ENCODE results near the gene INTS15.

INTS15 gene

DNA sequence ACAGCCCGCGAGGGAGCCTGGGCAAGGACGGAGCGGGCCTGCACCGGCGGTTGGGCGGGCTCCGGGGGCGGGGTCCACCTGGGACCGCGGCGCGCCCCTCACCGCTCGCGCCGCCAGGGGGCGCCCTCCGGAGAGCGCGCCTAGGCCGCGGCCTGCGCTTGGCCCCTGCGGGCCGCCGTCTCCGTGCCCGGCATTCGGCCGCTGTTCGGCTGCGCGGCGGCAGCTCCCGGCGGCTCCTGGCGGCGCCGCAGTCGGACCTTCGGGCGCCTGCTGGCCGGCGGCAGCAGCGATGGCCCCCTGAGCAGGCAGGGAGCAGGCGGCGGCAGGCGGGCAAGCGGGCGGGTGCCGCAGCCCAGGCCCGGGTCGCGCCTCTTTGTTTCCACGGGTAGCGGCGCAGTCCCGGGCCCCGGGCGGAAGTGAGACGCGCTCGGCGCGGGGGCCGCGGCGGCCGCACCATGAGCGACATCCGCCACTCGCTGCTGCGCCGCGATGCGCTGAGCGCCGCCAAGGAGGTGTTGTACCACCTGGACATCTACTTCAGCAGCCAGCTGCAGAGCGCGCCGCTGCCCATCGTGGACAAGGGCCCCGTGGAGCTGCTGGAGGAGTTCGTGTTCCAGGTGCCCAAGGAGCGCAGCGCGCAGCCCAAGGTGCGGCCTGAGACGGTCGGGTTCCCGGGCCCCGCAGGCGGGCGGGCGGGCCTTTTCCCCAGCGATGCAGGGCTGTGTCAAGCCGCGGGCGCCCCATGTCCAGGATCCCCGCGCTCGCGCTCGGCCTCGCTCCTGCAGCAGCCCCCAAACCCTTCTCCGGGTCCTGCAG lies at the start of gene INTS15:
INTS15 (plus strand) TSS at position 193 of the 816 bp plus-strand sequence; CDS start at position 456, 263 bp downstream.
- DNase-seq (ENCODE audit: low read depth) = peak; percentile 92
- peak within 1 kb of the TSS; percentile 93 for H3K4me3 ChIP-seq (ENCODE audit: low read length)
- H3K9ac ChIP-seq (ENCODE audit: low read length) = peak within 1 kb of the TSS; percentile 94
- H3K36me3 ChIP-seq (ENCODE audit: control insufficient read depth, insufficient read depth, low read length, severe bottlenecking) = peaks cover 30% of the 10 kb centered on the region
- no peaks in the 10 kb centered on the region for H3K9me3 ChIP-seq (ENCODE audit: control insufficient read depth, low read length)
- no peaks in the 10 kb centered on the region for H3K27me3 ChIP-seq (replicated peaks; ENCODE audit: control insufficient read depth, insufficient read depth, low read length)
- H3K4me1 ChIP-seq (ENCODE audit: control insufficient read depth, insufficient read depth, low read length) = peaks cover 10% of the 10 kb centered on the region

DNA sequence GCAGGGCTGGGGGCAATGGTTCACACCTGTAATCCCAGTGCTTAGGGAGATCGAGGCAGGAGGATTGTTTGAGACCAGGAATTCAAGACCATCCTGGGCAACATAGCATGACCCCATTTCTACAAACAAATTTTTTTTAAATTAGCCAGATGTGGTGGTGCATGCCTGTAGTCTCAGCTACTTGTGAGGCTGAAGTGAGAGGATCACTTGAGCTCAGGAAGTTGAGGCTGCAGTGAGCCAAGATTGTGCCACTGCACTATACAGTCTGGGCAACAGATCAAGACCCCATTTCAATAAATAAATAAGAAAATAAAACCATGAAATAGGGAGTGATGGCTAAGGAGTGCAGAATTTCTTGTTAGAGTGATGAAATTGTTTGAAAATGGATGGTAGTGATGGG lies 47.5 kb upstream of the INTS15 start:
- Histone ChIP-seq H3K4me3 (ENCODE audit: low read length) (no peak overlapping the region), H3K9me3 (ENCODE audit: control insufficient read depth, low read length) (no peaks in the 10 kb centered on the region), H3K36me3 (ENCODE audit: control insufficient read depth, insufficient read depth, low read length, severe bottlenecking) (no peaks in the 10 kb centered on the region), H3K9ac (ENCODE audit: low read length) (no peak overlapping the region), H3K27me3 (replicated peaks; ENCODE audit: control insufficient read depth, insufficient read depth, low read length) (peaks cover 35% of the 10 kb centered on the region), H3K4me1 (ENCODE audit: control insufficient read depth, insufficient read depth, low read length) (no peaks in the 10 kb centered on the region)
- no peak for DNase-seq (ENCODE audit: low read depth)

- H3K27me3 ChIP-seq (replicated peaks; ENCODE audit: control insufficient read depth, insufficient read depth, low read length) = peaks cover 27% of the 10 kb centered on the region
- H3K9ac ChIP-seq (ENCODE audit: low read length) = no peak overlapping the region
- no peaks in the 10 kb centered on the region for H3K36me3 ChIP-seq (ENCODE audit: control insufficient read depth, insufficient read depth, low read length, severe bottlenecking)
- H3K9me3 ChIP-seq (ENCODE audit: control insufficient read depth, low read length) = no peaks in the 10 kb centered on the region
- no peak overlapping the region for H3K4me3 ChIP-seq (ENCODE audit: low read length)
- no peaks in the 10 kb centered on the region for H3K4me1 ChIP-seq (ENCODE audit: control insufficient read depth, insufficient read depth, low read length)
- DNase-seq (ENCODE audit: low read depth) = no peak
These were observed 44.3 kb upstream of the INTS15 start for GRCh38 chr7:6545398-6546126.

- Histone ChIP-seq H3K9ac (ENCODE audit: low read length) (no peak overlapping the region), H3K4me3 (ENCODE audit: low read length) (no peak overlapping the region), H3K4me1 (ENCODE audit: control insufficient read depth, insufficient read depth, low read length) (no peaks in the 10 kb centered on the region), H3K9me3 (ENCODE audit: control insufficient read depth, low read length) (no peaks in the 10 kb centered on the region), H3K36me3 (ENCODE audit: control insufficient read depth, insufficient read depth, low read length, severe bottlenecking) (no peaks in the 10 kb centered on the region), H3K27me3 (replicated peaks; ENCODE audit: control insufficient read depth, insufficient read depth, low read length) (peaks cover 22% of the 10 kb centered on the region)
- no peak for DNase-seq (ENCODE audit: low read depth)
These were observed 43.1 kb upstream of the INTS15 start for GRCh38 chr7:6546498-6547251.

- Histone ChIP-seq H3K27me3 (replicated peaks; ENCODE audit: control insufficient read depth, insufficient read depth, low read length) (peaks cover 21% of the 10 kb centered on the region), H3K4me1 (ENCODE audit: control insufficient read depth, insufficient read depth, low read length) (no peaks in the 10 kb centered on the region), H3K9ac (ENCODE audit: low read length) (no peak overlapping the region), H3K9me3 (ENCODE audit: control insufficient read depth, low read length) (no peaks in the 10 kb centered on the region), H3K4me3 (ENCODE audit: low read length) (no peak overlapping the region), H3K36me3 (ENCODE audit: control insufficient read depth, insufficient read depth, low read length, severe bottlenecking) (no peaks in the 10 kb centered on the region)
- no peak for DNase-seq (ENCODE audit: low read depth)
These were observed 42.4 kb upstream of the INTS15 start for GRCh38 chr7:6547400-6547799.

- Histone ChIP-seq H3K4me1 (ENCODE audit: control insufficient read depth, insufficient read depth, low read length) (no peaks in the 10 kb centered on the region), H3K9me3 (ENCODE audit: control insufficient read depth, low read length) (no peaks in the 10 kb centered on the region), H3K9ac (ENCODE audit: low read length) (no peak within 1 kb of the TSS), H3K4me3 (ENCODE audit: low read length) (no peak within 1 kb of the TSS), H3K36me3 (ENCODE audit: control insufficient read depth, insufficient read depth, low read length, severe bottlenecking) (no peaks in the 10 kb centered on the region), H3K27me3 (replicated peaks; ENCODE audit: control insufficient read depth, insufficient read depth, low read length) (peaks cover 18% of the 10 kb centered on the region)
- no peak for DNase-seq (ENCODE audit: low read depth)
These were observed 38.8 kb upstream of the INTS15 start, which contains the start of gene GRID2IP for GRCh38 chr7:6551016-6551511. Gene GRID2IP (minus strand): TSS chr7:6551461. CDS start chr7:6551436, 25 bp downstream.

GRCh38 chr7:6553448-6554044 lies 36.3 kb upstream of the INTS15 start:
- H3K27me3 ChIP-seq (replicated peaks; ENCODE audit: control insufficient read depth, insufficient read depth, low read length) = peaks cover 5% of the 10 kb centered on the region
- no peaks in the 10 kb centered on the region for H3K4me1 ChIP-seq (ENCODE audit: control insufficient read depth, insufficient read depth, low read length)
- H3K4me3 ChIP-seq (ENCODE audit: low read length) = no peak overlapping the region
- H3K9me3 ChIP-seq (ENCODE audit: control insufficient read depth, low read length) = no peaks in the 10 kb centered on the region
- DNase-seq (ENCODE audit: low read depth) = no peak
- H3K36me3 ChIP-seq (ENCODE audit: control insufficient read depth, insufficient read depth, low read length, severe bottlenecking) = no peaks in the 10 kb centered on the region
- H3K9ac ChIP-seq (ENCODE audit: low read length) = no peak overlapping the region

DNA sequence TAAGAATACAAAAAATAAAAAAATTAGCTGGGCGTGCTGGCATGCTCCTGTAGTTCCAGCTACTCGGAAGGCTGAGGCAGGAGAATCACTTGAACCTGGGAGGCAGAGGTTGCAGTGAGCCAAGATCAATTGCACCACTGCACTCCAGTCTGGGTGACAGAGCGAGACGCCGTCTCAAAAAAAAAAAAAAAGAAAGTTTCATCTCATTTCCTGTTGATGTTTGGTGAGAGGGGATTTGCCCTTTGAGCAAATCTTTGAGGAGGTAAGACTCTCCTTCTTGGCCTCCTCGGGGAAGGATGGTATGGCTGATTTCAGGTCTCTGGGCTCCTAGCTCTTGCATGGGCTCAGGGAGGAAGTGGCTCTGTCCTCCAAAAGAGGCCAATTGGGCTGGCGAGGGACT lies 35.0 kb upstream of the INTS15 start:
- no peaks in the 10 kb centered on the region for H3K36me3 ChIP-seq (ENCODE audit: control insufficient read depth, insufficient read depth, low read length, severe bottlenecking)
- H3K27me3 ChIP-seq (replicated peaks; ENCODE audit: control insufficient read depth, insufficient read depth, low read length) = peaks cover 7% of the 10 kb centered on the region
- no peak overlapping the region for H3K9ac ChIP-seq (ENCODE audit: low read length)
- no peaks in the 10 kb centered on the region for H3K9me3 ChIP-seq (ENCODE audit: control insufficient read depth, low read length)
- H3K4me1 ChIP-seq (ENCODE audit: control insufficient read depth, insufficient read depth, low read length) = no peaks in the 10 kb centered on the region
- H3K4me3 ChIP-seq (ENCODE audit: low read length) = no peak overlapping the region
- DNase-seq (ENCODE audit: low read depth) = no peak

DNA sequence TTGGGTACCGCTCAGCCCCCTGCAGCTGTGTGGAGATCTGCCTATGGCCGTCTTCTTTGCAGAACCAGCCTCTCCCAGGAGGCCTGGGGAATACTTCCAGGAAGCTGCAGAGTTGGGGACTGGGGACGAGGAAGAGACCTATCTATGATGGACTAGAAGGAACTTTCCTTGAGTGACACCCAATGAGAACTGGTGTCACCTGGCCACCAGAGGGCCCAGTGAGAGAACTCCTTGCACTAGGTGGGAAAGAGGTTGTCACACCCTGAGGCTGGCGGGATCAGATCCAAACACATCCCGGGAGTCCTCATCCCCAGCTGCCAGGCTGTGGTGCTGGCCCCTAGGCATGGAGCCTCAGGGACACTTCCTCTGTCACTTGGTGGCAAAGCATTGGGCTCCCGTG lies 33.6 kb upstream of the INTS15 start:
- Histone ChIP-seq H3K4me1 (ENCODE audit: control insufficient read depth, insufficient read depth, low read length) (no peaks in the 10 kb centered on the region), H3K9me3 (ENCODE audit: control insufficient read depth, low read length) (no peaks in the 10 kb centered on the region), H3K4me3 (ENCODE audit: low read length) (no peak overlapping the region), H3K27me3 (replicated peaks; ENCODE audit: control insufficient read depth, insufficient read depth, low read length) (peaks cover 9% of the 10 kb centered on the region), H3K36me3 (ENCODE audit: control insufficient read depth, insufficient read depth, low read length, severe bottlenecking) (no peaks in the 10 kb centered on the region), H3K9ac (ENCODE audit: low read length) (no peak overlapping the region)
- no peak for DNase-seq (ENCODE audit: low read depth)

DNA sequence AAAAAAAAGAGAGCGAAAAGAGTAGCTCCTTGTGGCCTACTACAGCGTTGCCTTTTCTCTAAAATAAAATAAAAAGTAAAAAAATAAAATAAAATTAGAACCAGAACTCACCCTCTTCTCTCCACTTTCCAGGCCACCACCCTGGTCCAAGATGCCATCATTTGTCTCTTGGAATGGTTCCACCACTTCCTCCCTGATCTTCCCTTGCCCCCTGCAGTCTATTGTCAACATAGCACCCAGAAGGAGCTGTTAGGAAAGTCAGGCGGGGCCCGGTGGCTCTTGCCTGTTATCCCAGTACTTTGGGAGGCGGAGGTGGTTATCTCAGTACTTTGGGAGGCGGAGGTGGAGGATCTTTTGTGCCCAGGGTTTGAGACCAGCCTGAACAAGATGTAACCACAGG lies 31.0 kb upstream of the INTS15 start:
- DNase-seq (ENCODE audit: low read depth) = peak; percentile 46
- no peaks in the 10 kb centered on the region for H3K9me3 ChIP-seq (ENCODE audit: control insufficient read depth, low read length)
- H3K36me3 ChIP-seq (ENCODE audit: control insufficient read depth, insufficient read depth, low read length, severe bottlenecking) = no peaks in the 10 kb centered on the region
- no peak overlapping the region for H3K9ac ChIP-seq (ENCODE audit: low read length)
- peaks cover 4% of the 10 kb centered on the region for H3K27me3 ChIP-seq (replicated peaks; ENCODE audit: control insufficient read depth, insufficient read depth, low read length)
- no peaks in the 10 kb centered on the region for H3K4me1 ChIP-seq (ENCODE audit: control insufficient read depth, insufficient read depth, low read length)
- H3K4me3 ChIP-seq (ENCODE audit: low read length) = no peak overlapping the region
